GM12801 (cell line): ENCODE measurements around the gene TBC1D9B.

Experiments
- TF ChIP-seq, protein P1 (sequence below): IDR thresholded peaks from one replicate; pipeline ENCODE4 v1.5.1; 2011; ENCODE audit warnings: control low read depth; ENCODE audit not compliant: insufficient read length; ENCODE audit errors: extremely low read depth

TBC1D9B gene

DNA sequence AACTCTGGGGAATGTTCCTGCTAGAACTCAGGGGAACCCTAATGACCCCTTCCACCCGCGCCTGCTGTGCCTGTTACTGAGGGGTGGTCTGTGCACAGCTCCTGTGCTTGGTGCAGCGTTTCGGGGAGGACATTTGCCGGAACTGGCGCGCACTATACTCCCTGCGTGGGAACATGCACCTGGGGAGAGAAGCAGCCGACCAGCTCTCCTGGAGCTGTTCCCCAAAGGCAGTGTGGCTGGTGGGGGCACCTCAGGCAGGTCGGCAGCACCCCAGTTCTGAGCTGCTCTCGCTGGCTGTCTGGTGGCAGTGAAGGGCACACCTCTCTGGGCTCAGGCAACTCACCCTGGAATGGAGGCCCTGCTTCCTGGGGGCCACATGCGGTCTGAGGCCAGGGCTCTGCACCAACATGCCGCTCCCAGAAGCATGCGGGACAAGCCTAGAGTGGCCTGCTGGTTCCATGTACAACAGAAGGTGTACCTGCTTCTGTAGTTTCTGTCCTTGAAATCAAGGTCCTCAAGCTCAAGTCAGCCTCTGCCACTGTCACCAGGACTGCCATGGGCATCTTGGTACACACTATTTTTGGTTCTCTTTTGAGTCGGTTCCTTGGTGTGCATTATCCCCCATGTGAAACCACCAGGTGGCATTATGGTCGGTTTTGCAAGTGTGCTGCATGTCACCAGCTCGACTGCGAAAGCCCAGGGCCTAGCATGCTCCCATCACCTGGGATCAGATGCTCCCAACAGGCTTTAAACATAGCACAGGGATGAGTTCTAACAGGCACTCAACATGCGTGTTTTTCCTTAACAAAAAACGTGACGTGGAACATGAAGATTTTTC is 41.2 kb downstream of the TBC1D9B start:
- TF ChIP-seq, protein P1, sequence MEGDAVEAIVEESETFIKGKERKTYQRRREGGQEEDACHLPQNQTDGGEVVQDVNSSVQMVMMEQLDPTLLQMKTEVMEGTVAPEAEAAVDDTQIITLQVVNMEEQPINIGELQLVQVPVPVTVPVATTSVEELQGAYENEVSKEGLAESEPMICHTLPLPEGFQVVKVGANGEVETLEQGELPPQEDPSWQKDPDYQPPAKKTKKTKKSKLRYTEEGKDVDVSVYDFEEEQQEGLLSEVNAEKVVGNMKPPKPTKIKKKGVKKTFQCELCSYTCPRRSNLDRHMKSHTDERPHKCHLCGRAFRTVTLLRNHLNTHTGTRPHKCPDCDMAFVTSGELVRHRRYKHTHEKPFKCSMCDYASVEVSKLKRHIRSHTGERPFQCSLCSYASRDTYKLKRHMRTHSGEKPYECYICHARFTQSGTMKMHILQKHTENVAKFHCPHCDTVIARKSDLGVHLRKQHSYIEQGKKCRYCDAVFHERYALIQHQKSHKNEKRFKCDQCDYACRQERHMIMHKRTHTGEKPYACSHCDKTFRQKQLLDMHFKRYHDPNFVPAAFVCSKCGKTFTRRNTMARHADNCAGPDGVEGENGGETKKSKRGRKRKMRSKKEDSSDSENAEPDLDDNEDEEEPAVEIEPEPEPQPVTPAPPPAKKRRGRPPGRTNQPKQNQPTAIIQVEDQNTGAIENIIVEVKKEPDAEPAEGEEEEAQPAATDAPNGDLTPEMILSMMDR, result no peak

GRCh38 chr5:179865491-179866240 is 42.0 kb downstream of the TBC1D9B start:
- TF ChIP-seq, protein P1, result no peak

DNA sequence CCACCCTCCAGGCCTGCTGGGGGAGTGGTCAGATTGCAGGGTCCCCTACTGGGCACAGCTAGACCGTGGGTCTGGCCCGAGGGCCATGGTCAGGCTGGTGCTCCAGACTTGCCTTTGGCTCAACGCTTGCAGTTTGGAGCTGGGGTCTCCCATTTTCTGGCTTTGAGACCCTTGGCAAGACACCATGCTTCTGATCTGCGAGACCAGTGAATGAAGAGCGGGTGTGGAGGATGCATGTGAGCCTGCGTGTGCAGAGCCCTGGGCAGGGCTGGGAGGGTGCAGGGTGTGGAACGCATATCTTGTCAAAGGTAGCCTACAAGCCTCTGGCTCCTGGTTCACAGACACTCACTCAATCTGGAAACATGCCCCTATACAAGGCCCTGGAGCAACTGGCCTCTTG is 43.0 kb downstream of the TBC1D9B start:
- TF ChIP-seq, protein P1, result no peak

- TF ChIP-seq, protein P1, result no peak
These were observed 44.1 kb downstream of the TBC1D9B start for GRCh38 chr5:179863449-179864085.

DNA sequence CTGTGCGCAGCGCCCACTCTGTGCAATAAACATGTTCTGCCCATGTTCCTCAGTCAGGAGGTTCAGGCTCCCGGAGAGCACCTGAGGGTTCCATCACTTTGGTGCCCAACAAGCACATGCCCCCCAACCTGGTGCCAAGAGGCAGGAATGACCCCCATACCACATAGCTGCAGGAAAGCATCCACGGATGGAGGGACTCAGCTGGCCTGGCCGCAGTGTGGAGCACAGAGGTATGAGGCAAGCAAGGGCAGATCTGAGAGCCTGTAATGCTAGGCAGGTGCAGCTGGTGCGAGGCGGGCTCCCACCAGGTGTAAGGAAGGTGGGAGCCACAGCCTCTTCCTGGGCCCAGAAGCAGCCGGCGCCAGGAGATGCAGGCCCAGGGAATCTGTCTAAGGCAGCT is 44.8 kb downstream of the TBC1D9B start:
- TF ChIP-seq, protein P1, result no peak

DNA sequence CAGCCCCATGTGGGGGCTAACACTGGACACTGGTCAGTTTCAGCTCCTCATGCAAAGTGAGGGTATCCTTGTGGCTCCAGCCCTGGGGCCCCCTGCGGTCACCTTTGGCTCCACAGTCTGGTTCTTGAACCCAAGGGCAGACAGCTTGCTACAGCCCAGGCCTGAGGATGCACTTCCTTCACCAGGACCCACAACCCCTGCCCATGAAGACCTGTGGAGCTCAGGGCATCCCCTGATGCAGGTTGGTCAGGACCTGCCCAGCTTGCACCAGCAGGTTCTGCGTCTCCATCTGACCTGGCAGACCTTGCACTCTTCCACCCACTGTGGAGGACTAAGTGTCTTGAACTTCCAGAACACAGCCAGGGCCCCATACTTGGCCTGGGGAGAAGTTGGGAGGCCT is 45.4 kb downstream of the TBC1D9B start:
- TF ChIP-seq, protein P1, result no peak

- TF ChIP-seq, protein P1, result no peak
These were observed 47.4 kb downstream of the TBC1D9B start for GRCh38 chr5:179860301-179860700.
